ENCODE data around the gene RAPSN.

DNA sequence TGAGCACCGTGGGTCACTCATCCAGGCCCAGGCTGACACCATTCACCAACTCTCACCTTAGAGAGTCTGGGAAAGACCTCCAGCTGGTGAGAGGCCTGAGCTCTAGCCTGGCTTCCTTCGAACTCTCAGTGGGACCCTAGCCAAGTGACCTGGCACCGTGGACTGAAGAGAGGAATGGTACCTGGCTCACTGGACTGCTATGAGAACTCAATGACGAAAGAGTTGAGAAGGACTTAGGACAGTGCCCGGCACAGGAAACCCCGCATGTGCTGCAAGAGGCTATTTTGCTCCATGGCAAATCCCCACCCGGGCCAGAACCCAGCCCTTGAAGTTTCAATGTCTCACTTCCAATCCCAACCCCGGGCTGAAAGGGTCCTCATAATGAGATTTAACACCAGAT, 605 bp upstream of the RAPSN start:
- no peak for TF ChIP-seq EZH2 (IDR thresholded peaks at IDR 0.05; ENCODE audit: borderline replicate concordance, insufficient read depth, low read depth, low read length, poor library complexity, severe bottlenecking)
- TF ChIP-seq, protein P1, sequence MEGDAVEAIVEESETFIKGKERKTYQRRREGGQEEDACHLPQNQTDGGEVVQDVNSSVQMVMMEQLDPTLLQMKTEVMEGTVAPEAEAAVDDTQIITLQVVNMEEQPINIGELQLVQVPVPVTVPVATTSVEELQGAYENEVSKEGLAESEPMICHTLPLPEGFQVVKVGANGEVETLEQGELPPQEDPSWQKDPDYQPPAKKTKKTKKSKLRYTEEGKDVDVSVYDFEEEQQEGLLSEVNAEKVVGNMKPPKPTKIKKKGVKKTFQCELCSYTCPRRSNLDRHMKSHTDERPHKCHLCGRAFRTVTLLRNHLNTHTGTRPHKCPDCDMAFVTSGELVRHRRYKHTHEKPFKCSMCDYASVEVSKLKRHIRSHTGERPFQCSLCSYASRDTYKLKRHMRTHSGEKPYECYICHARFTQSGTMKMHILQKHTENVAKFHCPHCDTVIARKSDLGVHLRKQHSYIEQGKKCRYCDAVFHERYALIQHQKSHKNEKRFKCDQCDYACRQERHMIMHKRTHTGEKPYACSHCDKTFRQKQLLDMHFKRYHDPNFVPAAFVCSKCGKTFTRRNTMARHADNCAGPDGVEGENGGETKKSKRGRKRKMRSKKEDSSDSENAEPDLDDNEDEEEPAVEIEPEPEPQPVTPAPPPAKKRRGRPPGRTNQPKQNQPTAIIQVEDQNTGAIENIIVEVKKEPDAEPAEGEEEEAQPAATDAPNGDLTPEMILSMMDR (IDR thresholded peaks at IDR 0.05), result no peak
